Measurements from ENCODE around the gene CAMTA1. TPM values are rescaled to one million over a fixed set of nuclear protein-coding genes. Genes with fewer than 3 reads are reported as not detected.

The CAMTA1 gene
- total RNA-seq, 1 donor from 2014 or later: 268 TPM

DNA sequence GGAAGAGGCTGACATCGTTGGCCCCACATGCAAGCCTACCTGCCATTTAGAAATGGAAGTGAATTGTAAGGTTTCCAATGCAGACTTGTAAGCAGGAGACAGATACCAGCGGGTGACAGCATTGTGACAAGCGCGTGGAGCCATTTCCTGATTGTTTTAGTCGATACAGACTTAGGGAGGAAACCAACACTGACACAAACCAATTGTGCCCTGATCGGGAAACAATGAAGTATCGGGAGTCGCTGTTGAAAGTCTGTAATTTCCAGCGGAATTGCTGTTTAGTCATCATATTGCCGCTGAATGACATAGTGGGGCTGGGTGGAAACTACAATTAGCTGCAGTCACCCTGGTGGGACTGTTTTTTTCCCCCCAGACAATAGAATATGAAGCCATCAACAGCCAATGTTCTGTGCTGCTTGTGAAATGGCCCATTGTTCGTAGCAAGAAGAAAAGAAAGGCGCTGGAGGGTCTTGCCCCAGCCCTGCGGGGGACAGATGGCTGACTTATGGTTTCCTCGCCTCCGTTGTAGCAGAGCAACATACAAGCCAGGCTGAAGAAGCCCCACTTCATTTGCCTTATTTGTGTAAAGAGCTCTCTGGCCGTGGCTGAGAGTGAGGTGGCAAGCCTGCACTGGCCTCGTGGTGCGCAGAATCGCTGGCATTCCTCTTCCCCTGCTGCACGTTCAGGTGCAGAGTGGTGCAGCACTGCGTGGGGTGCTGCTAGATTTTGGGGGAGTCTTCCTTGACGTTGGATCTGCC, 462.7 kb downstream of the CAMTA1 start:
- peaks cover 19% of the 10 kb centered on the region for H3K27me3 Mint-ChIP-seq (ENCODE audit: insufficient read depth, low read depth)
- H3K36me3 Mint-ChIP-seq: no peaks in the 10 kb centered on the region
- Histone ChIP-seq H2AFZ (replicated peaks) (no peak overlapping the region), H3K79me2 (ENCODE audit: low read depth) (no peaks in the 10 kb centered on the region), H3F3A (ENCODE audit: low read depth) (no peaks in the 10 kb centered on the region), H3K4me3 (no peak overlapping the region), H3K9me3 (ENCODE audit: low read depth) (peaks cover under 1% of the 10 kb centered on the region), H3K36me3 (no peaks in the 10 kb centered on the region), H3K4me2 (no peak overlapping the region), H3K9ac (no peak overlapping the region), H4K20me1 (ENCODE audit: low read depth) (no peaks in the 10 kb centered on the region), H3K27ac (no peak overlapping the region), H3K4me1 (peaks cover 10% of the 10 kb centered on the region), H3K27me3 (no peaks in the 10 kb centered on the region)
- H3K4me1 Mint-ChIP-seq: peaks cover 39% of the 10 kb centered on the region
- no peaks in the 10 kb centered on the region for H3K9me3 Mint-ChIP-seq
- no peak overlapping the region for H3K27ac Mint-ChIP-seq
- TF ChIP-seq EZH2phosphoT487 (IDR thresholded peaks at IDR 0.05): no peak
- TF ChIP-seq EZH2 (IDR thresholded peaks at IDR 0.05): no peak
- TF ChIP-seq, protein P1, sequence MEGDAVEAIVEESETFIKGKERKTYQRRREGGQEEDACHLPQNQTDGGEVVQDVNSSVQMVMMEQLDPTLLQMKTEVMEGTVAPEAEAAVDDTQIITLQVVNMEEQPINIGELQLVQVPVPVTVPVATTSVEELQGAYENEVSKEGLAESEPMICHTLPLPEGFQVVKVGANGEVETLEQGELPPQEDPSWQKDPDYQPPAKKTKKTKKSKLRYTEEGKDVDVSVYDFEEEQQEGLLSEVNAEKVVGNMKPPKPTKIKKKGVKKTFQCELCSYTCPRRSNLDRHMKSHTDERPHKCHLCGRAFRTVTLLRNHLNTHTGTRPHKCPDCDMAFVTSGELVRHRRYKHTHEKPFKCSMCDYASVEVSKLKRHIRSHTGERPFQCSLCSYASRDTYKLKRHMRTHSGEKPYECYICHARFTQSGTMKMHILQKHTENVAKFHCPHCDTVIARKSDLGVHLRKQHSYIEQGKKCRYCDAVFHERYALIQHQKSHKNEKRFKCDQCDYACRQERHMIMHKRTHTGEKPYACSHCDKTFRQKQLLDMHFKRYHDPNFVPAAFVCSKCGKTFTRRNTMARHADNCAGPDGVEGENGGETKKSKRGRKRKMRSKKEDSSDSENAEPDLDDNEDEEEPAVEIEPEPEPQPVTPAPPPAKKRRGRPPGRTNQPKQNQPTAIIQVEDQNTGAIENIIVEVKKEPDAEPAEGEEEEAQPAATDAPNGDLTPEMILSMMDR (IDR thresholded peaks at IDR 0.05): no peak
- DNase-seq (ENCODE audit: low spot score): no peak
- no peak overlapping the region for H3K4me3 Mint-ChIP-seq

DNA sequence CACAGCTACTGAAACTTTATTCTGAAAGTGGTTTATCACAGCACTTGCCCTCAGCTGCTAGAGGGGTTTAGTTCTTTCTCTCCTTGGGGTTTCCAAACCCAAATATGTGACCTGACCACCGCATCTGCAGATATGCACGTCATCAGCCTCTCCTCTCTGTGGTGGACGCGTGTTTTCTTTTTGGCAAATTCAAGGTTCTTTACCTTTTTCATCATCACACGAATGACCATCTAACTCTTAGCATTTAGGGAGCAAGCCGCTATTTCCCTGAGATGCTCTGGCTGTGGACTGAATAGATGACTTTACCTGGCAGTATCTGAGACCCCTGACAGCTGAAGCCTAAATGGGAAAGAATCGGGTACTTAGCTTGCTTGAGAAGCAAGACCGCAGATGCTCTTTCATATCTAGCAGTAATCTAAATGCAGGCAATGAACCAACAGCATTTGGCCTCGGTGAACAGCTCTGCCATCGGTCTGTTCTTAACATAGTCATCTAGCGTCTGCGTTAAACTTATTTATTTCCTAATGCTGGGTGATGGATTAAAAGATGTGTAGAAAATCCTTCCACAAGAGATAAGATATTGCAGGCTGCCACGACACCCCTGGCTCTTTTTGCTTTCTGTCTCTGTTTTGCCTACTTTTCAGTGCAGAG, 463.4 kb downstream of the CAMTA1 start:
- Mint-ChIP-seq H3K27me3 (ENCODE audit: insufficient read depth, low read depth) (peaks cover 21% of the 10 kb centered on the region), H3K4me1 (peaks cover 44% of the 10 kb centered on the region), H3K36me3 (no peaks in the 10 kb centered on the region), H3K27ac (no peak overlapping the region), H3K9me3 (no peaks in the 10 kb centered on the region), H3K4me3 (no peak overlapping the region)
- H3K27ac ChIP-seq: no peak overlapping the region
- DNase-seq (ENCODE audit: low spot score): no peak
- no peaks in the 10 kb centered on the region for H3K9me3 ChIP-seq (ENCODE audit: low read depth)
- no peak overlapping the region for H3K4me2 ChIP-seq
- no peak overlapping the region for H2AFZ ChIP-seq (replicated peaks)
- H3K9ac ChIP-seq: no peak overlapping the region
- H3K4me3 ChIP-seq: no peak overlapping the region
- no peaks in the 10 kb centered on the region for H3K36me3 ChIP-seq
- H4K20me1 ChIP-seq (ENCODE audit: low read depth): no peaks in the 10 kb centered on the region
- TF ChIP-seq, protein P1 (IDR thresholded peaks at IDR 0.05): no peak
- no peaks in the 10 kb centered on the region for H3F3A ChIP-seq (ENCODE audit: low read depth)
- peaks cover 12% of the 10 kb centered on the region for H3K4me1 ChIP-seq
- no peaks in the 10 kb centered on the region for H3K27me3 ChIP-seq
- H3K79me2 ChIP-seq (ENCODE audit: low read depth): no peaks in the 10 kb centered on the region

DNA sequence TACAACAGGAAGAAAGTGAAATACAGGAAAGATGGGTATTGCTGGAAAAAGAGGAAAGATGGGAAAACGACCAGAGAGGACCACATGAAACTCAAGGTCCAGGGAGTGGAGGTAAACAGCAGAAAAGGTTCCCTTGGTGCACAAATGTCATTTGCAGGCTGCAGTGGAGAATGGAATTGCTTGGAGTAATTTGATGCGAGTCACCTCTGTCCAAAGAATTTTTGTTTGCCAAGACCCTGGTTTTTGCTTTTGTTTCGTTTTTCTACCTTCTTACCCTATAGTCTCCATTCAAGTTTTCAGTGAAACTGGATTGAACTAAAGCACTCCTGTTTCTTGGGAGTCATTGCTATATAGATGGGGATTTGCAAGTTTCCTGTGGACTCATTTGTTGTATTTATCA, 464.3 kb downstream of the CAMTA1 start:
- DNase-seq (ENCODE audit: low spot score): no peak
- Histone ChIP-seq H4K20me1 (ENCODE audit: low read depth) (no peaks in the 10 kb centered on the region), H3K4me3 (no peak overlapping the region), H3K9me3 (ENCODE audit: low read depth) (no peaks in the 10 kb centered on the region), H3K4me1 (peaks cover 12% of the 10 kb centered on the region), H3F3A (ENCODE audit: low read depth) (no peaks in the 10 kb centered on the region), H3K27me3 (no peaks in the 10 kb centered on the region), H3K4me2 (no peak overlapping the region), H2AFZ (replicated peaks) (no peak overlapping the region), H3K36me3 (no peaks in the 10 kb centered on the region), H3K9ac (no peak overlapping the region), H3K27ac (no peak overlapping the region), H3K79me2 (ENCODE audit: low read depth) (no peaks in the 10 kb centered on the region)
- Mint-ChIP-seq H3K4me1 (peaks cover 44% of the 10 kb centered on the region), H3K27me3 (ENCODE audit: insufficient read depth, low read depth) (peaks cover 21% of the 10 kb centered on the region), H3K36me3 (no peaks in the 10 kb centered on the region), H3K4me3 (no peak overlapping the region), H3K27ac (no peak overlapping the region), H3K9me3 (no peaks in the 10 kb centered on the region)
- TF ChIP-seq EZH2 (IDR thresholded peaks at IDR 0.05) (no peak), EZH2phosphoT487 (IDR thresholded peaks at IDR 0.05) (no peak)
- TF ChIP-seq, protein P1 (IDR thresholded peaks at IDR 0.05): no peak

Data from neural progenitor cell (in vitro differentiated cells).